Transverse colon (tissue), 4 donors: Measurements from ENCODE around the gene IMPDH1.

ENCODE experiments used
- EP300 ChIP-seq: sonication (generic); formaldehyde crosslinking; IDR thresholded peaks from one replicate; pipeline ENCODE4 v1.6.1; 2017; ENCODE audit warnings: antibody characterized with exemption, low read depth
- POLR2A ChIP-seq: fragments of 450-650 bp; IDR thresholded peaks from one replicate; pipeline ENCODE4 v1.6.1; 2016; ENCODE audit warnings: antibody characterized with exemption, mild to moderate bottlenecking, moderate library complexity
- POLR2AphosphoS5 ChIP-seq, 3 donors: sonication (generic); formaldehyde crosslinking; IDR thresholded peaks; one replicate each; pipeline ENCODE4 v1.6.1; 2016; ENCODE audit warnings: antibody characterized with exemption in 3 of 3
- TF ChIP-seq, protein P1 (sequence below), 5 experiments: fragments of 200-600 bp in 3 of 5; fragments of 450-650 bp in 2 of 5; sonication (generic) in 3 of 5; IDR thresholded peaks; 1 replicate in 2 of 5; 2 replicates in 3 of 5; pipeline ENCODE4 v1.5.1; 2016 to 2017; ENCODE audit warnings: antibody characterized with exemption in 5 of 5, inconsistent platforms in 3 of 5, mild to moderate bottlenecking in 2 of 5, moderate library complexity in 1 of 5

DNA sequence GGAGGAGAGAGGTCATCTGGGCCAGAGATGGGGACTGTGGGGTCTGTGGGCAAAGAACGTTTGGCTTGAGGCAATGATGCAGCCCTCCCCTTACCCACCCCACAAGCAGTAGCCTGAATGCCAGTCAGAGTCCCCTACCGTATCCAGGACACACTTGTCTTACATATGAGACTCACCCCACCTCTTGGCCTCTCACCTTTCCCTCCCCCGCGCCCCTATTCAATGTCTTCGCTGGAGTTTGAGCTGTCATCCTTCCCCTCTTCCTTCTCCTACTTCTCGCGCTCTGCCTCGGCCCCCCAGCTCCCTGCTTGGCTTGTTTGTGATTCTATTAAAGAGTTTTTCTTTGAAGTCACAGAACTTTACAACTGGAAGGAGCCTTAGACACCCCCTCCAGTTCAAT, 57.1 kb downstream of the IMPDH1 start:
- TF ChIP-seq, protein P1, sequence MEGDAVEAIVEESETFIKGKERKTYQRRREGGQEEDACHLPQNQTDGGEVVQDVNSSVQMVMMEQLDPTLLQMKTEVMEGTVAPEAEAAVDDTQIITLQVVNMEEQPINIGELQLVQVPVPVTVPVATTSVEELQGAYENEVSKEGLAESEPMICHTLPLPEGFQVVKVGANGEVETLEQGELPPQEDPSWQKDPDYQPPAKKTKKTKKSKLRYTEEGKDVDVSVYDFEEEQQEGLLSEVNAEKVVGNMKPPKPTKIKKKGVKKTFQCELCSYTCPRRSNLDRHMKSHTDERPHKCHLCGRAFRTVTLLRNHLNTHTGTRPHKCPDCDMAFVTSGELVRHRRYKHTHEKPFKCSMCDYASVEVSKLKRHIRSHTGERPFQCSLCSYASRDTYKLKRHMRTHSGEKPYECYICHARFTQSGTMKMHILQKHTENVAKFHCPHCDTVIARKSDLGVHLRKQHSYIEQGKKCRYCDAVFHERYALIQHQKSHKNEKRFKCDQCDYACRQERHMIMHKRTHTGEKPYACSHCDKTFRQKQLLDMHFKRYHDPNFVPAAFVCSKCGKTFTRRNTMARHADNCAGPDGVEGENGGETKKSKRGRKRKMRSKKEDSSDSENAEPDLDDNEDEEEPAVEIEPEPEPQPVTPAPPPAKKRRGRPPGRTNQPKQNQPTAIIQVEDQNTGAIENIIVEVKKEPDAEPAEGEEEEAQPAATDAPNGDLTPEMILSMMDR (IDR thresholded peaks at IDR 0.05): no peak
- TF ChIP-seq POLR2AphosphoS5 (IDR thresholded peaks at IDR 0.05) (no peak), POLR2A (no peak), EP300 (no peak)
